CD4-positive, alpha-beta T cell treated with Interleukin-12 subunit alpha and Interleukin-12 subunit beta, for 1 hour (primary cell): ENCODE results near the gene ARHGAP26.
"Not testable (repeated sequence)": the region's sequence is repeated elsewhere in the genome, so short reads cannot be mapped to it uniquely, and the experiment has no call there.

ENCODE experiments used
- DNase-seq: peaks from one replicate; pipeline ENCODE4 v3.0.0-alpha.2; 2020

The ARHGAP26 gene

GRCh38 chr5:142941245-142941644, 171.1 kb downstream of the ARHGAP26 start:
- DNase-seq, result no peak

- DNase-seq, result no peak
Measured at GRCh38 chr5:142942901-142943300, 172.7 kb downstream of the ARHGAP26 start.

- no peak for DNase-seq
Measured at GRCh38 chr5:142944140-142944539, 174.0 kb downstream of the ARHGAP26 start.

DNA sequence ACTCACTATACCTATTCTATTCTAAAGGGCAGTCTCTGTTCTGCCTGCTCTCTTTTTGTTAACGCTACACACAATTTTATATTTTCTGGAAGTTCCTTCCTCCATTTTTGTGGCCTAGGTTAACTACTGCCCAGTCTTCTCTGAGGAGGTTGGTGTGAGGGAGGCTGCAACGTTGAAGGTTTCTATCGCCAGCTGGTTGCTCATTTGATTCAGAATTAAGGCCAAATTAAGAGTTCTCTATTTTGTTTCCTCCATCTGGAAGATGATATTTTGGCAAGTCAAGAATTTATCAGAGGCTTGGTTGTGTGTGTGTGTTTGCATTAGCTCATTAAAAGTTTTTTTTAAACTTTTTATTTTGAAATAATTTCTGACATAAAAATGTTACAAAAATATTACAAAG, 175.1 kb downstream of the ARHGAP26 start:
- no peak for DNase-seq

- DNase-seq, result no peak
Measured at GRCh38 chr5:142945845-142946244, 175.7 kb downstream of the ARHGAP26 start.

GRCh38 chr5:142946547-142947426, 176.6 kb downstream of the ARHGAP26 start:
- no peak for DNase-seq

DNA sequence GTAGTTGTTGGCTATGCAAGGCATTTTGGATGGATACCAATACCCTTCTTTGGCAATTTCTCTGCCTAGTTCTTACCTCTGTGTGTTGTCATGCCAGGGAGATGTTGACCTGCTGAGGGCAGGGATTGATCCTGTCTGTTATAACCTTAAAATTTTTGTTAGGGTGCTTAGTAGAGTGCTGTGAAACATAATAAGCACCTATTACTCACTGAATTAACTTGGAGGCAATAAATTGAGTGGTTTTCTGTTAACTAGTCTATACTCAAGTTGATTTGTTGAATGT, 177.2 kb downstream of the ARHGAP26 start:
- DNase-seq, result no peak

DNA sequence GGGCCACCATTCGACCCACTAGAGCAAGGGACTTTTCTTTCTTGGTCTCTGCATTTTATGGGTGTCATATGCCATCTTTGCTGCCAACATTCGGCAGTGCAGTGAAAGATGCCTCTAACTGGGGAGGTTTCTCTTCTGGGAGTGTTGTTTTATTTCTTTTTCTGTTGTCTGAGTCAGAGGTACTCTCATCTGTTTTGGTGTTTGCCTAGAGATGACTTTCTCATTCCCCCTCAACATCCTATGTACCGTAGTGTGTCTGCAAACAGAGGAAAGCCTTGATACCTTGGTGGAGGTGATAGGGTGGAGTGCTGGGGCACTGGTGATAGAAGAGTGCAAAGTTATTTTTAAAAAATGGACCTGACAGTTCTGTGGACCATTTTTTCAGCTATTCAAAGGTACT, 182.1 kb downstream of the ARHGAP26 start:
- DNase-seq, result no peak

DNA sequence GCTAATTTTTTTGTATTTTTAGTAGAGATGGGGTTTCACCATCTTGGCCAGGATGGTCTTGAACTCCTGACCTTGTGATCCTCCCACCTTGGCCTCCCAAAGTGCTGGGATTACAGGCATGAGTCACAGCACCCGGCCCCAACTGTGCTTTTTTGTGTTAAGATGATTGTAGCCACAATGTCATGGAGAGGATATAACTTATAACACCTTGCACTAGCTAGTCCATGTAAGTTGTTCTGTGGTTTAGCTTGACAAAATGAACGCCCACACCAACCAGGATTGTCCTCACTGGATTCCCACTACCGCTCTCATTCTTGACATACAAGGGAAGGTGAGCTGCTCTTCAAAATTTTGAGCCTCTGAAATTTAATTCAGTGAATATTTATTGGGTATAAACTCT, 182.7 kb downstream of the ARHGAP26 start:
- DNase-seq, result not testable (repeated sequence)

- DNase-seq, result no peak
Measured at GRCh38 chr5:142954455-142954854, 184.3 kb downstream of the ARHGAP26 start.

GRCh38 chr5:142955628-142956027, 185.5 kb downstream of the ARHGAP26 start:
- DNase-seq, result no peak

GRCh38 chr5:142957528-142957927, 187.4 kb downstream of the ARHGAP26 start:
- DNase-seq, result no peak

GRCh38 chr5:142958944-142959682, 188.9 kb downstream of the ARHGAP26 start:
- DNase-seq, result no peak

DNA sequence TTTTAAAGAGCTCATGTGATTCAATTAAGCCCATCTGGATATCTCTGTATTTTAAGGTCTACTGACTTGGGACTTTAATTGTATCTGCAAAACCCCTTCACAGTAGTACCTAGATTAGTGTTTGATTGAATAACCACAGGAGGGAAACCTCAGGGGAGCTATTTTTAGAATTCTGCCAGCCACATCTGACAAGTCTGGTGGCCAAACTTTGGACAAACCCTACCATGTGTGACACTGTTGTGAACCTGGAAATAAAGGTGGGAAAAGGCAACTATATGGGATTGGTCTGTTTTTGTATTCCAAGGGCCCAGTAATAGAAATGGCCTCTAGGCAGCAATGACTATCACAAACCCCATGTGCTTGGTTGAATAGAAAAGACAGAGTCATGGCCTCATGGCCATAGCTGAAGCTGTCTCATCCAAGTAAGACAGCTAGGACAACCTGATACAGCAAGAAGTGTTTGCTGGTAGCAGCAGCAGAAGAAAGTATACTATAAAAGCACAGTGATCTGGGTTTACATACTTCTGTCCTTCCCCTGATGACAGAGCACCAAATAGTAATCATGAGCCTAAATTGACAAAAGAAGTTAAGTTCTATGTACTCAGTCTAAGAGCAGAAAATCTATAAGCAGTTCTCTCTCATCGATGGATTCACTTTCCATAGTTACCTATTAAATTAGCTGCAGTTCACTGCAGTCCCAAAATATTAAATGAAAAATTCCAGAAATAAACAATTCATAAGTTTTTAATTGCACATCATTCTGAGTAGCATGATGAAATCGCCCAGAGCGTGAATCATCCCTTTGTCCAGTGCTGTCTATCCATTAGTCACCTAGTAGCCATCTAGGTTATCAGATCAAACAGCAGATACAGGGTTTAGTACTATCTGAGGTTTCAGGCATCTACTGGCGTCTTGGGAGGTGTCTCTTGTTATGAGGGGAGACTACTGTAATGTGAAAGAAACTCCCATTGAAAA, 189.8 kb downstream of the ARHGAP26 start:
- DNase-seq, result no peak

DNA sequence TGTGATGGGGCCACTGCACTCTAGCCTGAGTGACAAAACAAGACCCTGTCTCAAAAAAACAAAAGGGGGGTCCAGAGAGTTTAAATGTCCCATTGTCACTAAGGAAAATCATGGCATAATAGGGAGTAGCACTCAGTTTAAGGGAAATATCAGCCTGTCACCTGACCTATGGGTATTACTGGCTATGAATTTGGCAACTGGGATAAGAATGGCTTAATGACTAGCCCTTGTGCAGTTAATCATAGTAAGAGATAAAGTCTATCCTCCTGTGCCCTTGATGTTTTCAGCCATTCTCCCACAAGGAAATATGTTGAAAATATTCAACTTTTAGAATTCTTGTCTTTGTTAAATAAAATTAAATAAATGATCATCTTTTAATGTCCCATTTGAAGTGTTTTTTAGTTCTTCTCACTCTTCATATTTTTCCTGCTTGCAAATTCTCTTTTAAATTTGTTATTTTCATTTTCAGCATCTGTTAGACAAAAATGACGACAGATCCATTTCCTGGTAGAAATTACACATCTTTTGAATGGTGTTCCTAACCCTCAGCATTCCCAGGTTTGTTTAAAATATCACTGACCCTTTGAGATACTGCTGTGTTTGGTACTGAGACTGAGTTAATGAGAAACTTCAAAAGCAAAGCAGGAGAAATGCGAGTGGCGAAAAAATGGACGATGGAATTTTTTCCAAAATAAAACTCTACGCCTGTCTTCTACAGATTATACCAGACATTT, 191.4 kb downstream of the ARHGAP26 start:
- DNase-seq, result no peak

DNA sequence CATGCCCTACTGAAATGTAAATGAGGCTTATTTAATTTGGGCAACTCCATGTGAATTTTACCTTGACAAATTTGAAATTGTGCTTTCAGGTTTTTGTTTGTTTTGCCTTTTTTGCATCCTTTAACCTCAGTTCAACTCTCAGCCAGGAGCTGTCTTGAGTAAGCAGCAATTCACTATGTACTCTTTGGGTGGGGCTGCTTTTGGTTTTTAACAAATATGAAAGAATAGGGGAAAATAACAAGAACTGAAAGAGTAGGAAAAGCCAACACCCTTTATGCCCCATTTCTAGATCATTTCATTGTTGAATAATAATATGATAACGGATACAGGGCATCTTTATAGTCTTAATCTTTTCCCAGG, 192.0 kb downstream of the ARHGAP26 start:
- DNase-seq, result no peak

DNA sequence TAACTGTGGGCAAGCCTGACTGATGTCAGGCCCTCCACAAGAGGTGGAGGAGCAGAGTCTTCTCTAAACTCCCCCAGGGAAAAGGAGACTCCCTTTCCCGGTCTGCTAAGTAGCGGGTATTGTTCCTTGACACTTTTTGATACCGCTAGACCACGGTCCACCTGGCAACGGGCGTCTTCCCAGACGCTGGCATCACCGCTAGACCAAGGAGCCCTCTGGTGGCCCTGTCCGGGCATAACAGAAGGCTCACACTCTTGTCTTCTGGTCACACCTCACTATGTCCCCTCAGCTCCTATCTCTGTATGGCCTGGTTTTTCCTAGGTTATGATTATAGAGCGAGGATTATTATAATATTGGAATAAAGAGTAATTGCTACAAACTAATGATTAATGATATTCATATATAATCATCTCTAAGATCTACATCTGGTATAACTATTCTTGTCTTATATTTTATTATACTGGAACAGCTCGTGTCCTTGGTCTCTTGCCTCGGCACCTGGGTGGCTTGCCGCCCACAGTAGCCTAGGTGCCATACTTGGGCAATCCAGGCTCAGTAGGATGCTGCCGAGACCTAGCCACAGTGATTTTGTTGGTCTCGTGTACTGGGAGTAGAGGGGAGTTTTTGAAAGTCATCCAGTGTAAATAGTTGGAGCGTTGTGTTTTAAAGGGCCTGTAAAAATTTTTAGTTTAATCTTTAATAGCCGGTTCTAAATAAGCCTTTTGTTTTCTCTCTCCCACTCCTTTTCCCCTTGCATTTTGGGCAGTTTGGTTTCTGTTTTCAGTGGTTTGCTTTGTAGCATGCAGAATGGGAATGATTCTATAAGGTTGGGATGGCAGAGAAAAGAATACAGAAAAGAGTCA, 195.3 kb downstream of the ARHGAP26 start:
- not testable (repeated sequence) for DNase-seq

GRCh38 chr5:142966121-142966420, 195.9 kb downstream of the ARHGAP26 start:
- no peak for DNase-seq

DNA sequence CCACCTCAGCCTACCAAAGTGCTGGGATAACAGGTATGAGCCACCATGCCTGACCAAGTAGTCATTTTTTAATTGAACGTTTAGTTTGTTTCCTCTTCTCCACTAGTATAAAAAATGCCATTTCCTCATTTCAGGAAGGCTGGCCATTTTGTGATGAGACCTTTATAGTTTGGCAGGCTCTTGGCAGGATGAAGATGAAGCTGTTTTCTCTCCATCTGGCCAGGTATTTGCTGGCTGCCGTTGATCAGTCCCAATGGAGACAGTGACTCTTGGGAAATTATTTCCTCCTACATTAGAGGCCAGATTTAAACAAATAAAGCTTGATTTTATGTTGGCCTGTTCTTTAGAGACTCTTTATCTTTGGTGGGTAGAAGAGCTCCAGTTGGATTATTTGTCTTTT, 199.0 kb downstream of the ARHGAP26 start:
- DNase-seq, result no peak

DNA sequence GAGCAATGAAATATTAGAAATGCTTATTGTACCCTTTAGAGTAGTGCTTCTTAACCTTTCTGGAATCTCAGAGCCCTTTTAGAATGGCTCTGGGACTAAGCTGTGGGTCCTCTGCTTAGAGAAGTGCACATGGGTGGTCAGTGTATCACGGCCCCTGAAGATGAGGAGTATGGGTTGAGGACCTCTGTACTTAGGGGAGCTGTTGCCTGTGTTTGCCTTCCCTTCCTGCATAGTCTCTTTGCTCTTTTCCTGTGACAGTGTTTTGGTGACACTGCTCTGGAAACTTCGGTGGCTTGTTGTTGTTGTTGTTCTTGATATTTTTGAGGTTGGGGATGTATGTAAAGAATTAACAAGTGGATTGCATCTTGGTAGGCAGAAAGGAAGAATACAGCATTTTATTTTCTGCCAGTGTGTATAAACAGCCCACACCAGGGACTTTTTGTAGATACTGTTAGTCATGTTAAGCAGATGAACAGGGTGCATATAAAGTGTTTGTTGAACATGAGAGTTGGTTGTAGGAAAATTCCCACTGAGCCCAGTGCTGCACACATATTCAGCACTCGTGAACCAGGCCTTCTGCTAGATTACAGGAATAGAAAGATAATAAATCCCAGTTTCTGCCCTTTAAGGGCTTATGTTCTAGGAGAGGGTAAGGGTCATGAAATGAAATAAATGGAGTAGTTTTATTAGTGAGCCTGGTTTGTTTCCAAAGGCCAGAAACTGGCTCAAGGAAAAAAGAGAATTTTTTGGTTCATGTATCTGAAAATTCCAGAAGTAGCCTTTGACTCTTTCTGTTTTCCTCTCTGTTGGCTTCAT, 199.7 kb downstream of the ARHGAP26 start:
- DNase-seq, result no peak
